GM12891 (cell line): ENCODE results near the gene GUK1.

ENCODE experiments used
- POLR2A ChIP-seq: IDR thresholded peaks from 2 replicates; pipeline ENCODE4 v1.6.1; 2011; ENCODE audit warnings: low read depth, low read length, control low read depth
- SPI1 ChIP-seq: IDR thresholded peaks from 2 replicates; pipeline ENCODE4 v1.6.1; 2011; ENCODE audit warnings: low read depth, low read length, control low read depth
- TAF1 ChIP-seq: IDR thresholded peaks from 2 replicates; pipeline ENCODE4 v1.6.1; 2011; ENCODE audit warnings: low read depth, low read length, control low read depth

- TF ChIP-seq POLR2A (no peak), SPI1 (no peak), TAF1 (no peak)
These were observed 4.9 kb downstream of the GUK1 start for GRCh38 chr1:228144993-228145343.
